ENCODE measurements around the gene TSHZ2.

- TF ChIP-seq JUN (CRISPR knock-in tag; IDR thresholded peaks at IDR 0.05): no peak
- TF ChIP-seq CTCF (IDR thresholded peaks at IDR 0.05): no peak
- no peak for TF ChIP-seq ATF2 (CRISPR knock-in tag; IDR thresholded peaks at IDR 0.05; ENCODE audit: borderline replicate concordance, low read depth)
These were observed 514 bp upstream of the TSHZ2 start for GRCh38 chr20:52971498-52972189.

Measured in WTC11 (cell line).